Measurements from ENCODE around the gene USP17L21. TPM values are rescaled to one million over a fixed set of nuclear protein-coding genes. Genes with fewer than 3 reads are reported as not detected.
"Not testable (repeated sequence)": the region's sequence is repeated elsewhere in the genome, so short reads cannot be mapped to it uniquely, and the experiment has no call there.

USP17L21 gene
- total and polyA plus RNA-seq, 2 donors (not counting 1 experiment from before 2014, with no cell fraction given) = not detected

DNA sequence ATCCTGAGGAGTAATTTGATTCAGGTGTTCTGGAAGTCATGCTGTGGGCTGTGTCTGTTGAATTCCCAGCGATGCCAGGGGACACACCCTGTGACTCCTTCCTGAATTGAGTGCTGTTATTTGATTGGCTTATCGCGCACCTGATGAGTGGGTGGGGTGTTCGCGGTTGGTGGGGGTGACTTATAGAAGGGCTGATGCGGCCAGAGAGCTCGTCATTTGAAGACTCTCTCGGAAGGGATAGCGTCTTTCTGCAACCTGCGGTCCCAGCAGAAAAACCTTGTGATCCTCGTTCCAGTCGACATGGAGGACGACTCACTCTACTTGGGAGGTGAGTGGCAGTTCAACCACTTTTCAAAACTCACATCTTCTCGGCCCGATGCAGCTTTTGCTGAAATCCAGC is 4.6 kb downstream of the USP17L21 start, which contains the start of gene USP17L22:
Gene USP17L22, plus strand, starts transcription at position 301 of the 400 bp plus-strand sequence. Its CDS starts 0 bp downstream, at position 301.
- H3K9ac ChIP-seq (ENCODE audit: insufficient read depth, low read length); H2AFZ ChIP-seq (ENCODE audit: low read length); H3K27ac ChIP-seq (ENCODE audit: insufficient read depth, low read length); H3K4me1 ChIP-seq (ENCODE audit: control insufficient read depth, extremely low read depth, insufficient read depth, low read length); H3K4me2 ChIP-seq (ENCODE audit: extremely low read depth, insufficient read depth, low read length); H4K20me1 ChIP-seq (ENCODE audit: control insufficient read depth, extremely low read depth, insufficient read depth, low read length); H3K27me3 ChIP-seq (ENCODE audit: control insufficient read depth, insufficient read depth, low read length); DNase-seq (ENCODE audit: low read depth in 2 of 2); H3K4me3 ChIP-seq (replicated peaks in 1 of 4; ENCODE audit: control extremely low read depth in 1 of 4, insufficient read depth in 1 of 4, low read depth in 3 of 4, low read length in 4 of 4); H3K9me3 ChIP-seq (ENCODE audit: control insufficient read depth, insufficient read depth, low read depth, low read length); H3K79me2 ChIP-seq (ENCODE audit: control insufficient read depth, insufficient read depth, low read length); H3K36me3 ChIP-seq (ENCODE audit: control insufficient read depth, insufficient read depth, low read length): not testable (repeated sequence)

DNA sequence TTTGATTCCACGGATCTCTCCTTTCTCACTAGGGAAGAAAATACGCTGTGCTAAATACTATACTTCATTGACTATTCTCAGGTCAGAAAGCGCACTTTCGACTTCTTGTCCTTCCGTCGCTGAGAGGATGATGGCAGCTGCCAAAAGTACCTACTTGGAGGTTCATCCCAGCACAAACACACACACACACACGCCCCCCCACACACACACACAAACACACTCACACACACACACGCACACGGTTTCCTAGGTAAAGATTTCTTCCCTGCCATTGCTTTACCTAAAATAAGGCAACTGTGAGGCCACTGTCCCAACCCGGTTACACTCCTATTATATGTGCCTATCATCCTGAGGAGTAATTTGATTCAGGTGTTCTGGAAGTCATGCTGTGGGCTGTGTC is 9.0 kb downstream of the USP17L21 start:
- not testable (repeated sequence) for H3K4me2 ChIP-seq (ENCODE audit: extremely low read depth, insufficient read depth, low read length); DNase-seq (ENCODE audit: low read depth in 2 of 2); H3K9ac ChIP-seq (ENCODE audit: insufficient read depth, low read length); H4K20me1 ChIP-seq (ENCODE audit: control insufficient read depth, extremely low read depth, insufficient read depth, low read length); H3K4me3 ChIP-seq (replicated peaks in 1 of 4; ENCODE audit: control extremely low read depth in 1 of 4, insufficient read depth in 1 of 4, low read depth in 3 of 4, low read length in 4 of 4); H3K27me3 ChIP-seq (ENCODE audit: control insufficient read depth, insufficient read depth, low read length); H3K9me3 ChIP-seq (ENCODE audit: control insufficient read depth, insufficient read depth, low read depth, low read length); H3K27ac ChIP-seq (ENCODE audit: insufficient read depth, low read length); H3K36me3 ChIP-seq (ENCODE audit: control insufficient read depth, insufficient read depth, low read length); H3K79me2 ChIP-seq (ENCODE audit: control insufficient read depth, insufficient read depth, low read length); H3K4me1 ChIP-seq (ENCODE audit: control insufficient read depth, extremely low read depth, insufficient read depth, low read length); H2AFZ ChIP-seq (ENCODE audit: low read length)

Other genes with a start within 250 kb of the USP17L21 start
- gene FAM90A26, start 92.5 kb upstream of the USP17L21 start, total RNA-seq = not detected in 2 replicates
- not detected in 2 replicates for gene FAM90A26, start 92.5 kb upstream of the USP17L21 start, polyA plus RNA-seq
- gene USP17L10, start 52.2 kb upstream of the USP17L21 start, total RNA-seq = not detected in 2 replicates
- gene USP17L10, start 52.2 kb upstream of the USP17L21 start, polyA plus RNA-seq = not detected in 2 replicates
- gene USP17L11, start 47.5 kb upstream of the USP17L21 start, total RNA-seq = not detected in 2 replicates
- not detected in 2 replicates for gene USP17L11, start 47.5 kb upstream of the USP17L21 start, polyA plus RNA-seq
- gene USP17L12, start 42.7 kb upstream of the USP17L21 start, total RNA-seq = not detected in 2 replicates
- not detected in 2 replicates for gene USP17L12, start 42.7 kb upstream of the USP17L21 start, polyA plus RNA-seq
- not detected in 2 replicates for gene USP17L13, start 38.0 kb upstream of the USP17L21 start, total RNA-seq
- not detected in 2 replicates for gene USP17L13, start 38.0 kb upstream of the USP17L21 start, polyA plus RNA-seq
- not detected in 2 replicates for gene USP17L15, start 28.5 kb upstream of the USP17L21 start, total RNA-seq
- gene USP17L15, start 28.5 kb upstream of the USP17L21 start, polyA plus RNA-seq = not detected in 2 replicates
- not detected in 2 replicates for gene USP17L17, start 19.0 kb upstream of the USP17L21 start, total RNA-seq
- gene USP17L17, start 19.0 kb upstream of the USP17L21 start, polyA plus RNA-seq = not detected in 2 replicates
- not detected in 2 replicates for gene USP17L18, start 14.2 kb upstream of the USP17L21 start, total RNA-seq
- gene USP17L18, start 14.2 kb upstream of the USP17L21 start, polyA plus RNA-seq = not detected in 2 replicates
- gene USP17L19, start 9.5 kb upstream of the USP17L21 start, total RNA-seq = not detected in 2 replicates
- not detected in 2 replicates for gene USP17L19, start 9.5 kb upstream of the USP17L21 start, polyA plus RNA-seq
- not detected in 2 replicates for gene USP17L20, start 4.7 kb upstream of the USP17L21 start, total RNA-seq
- not detected in 2 replicates for gene USP17L20, start 4.7 kb upstream of the USP17L21 start, polyA plus RNA-seq
- gene USP17L22, start 4.7 kb downstream of the USP17L21 start, total RNA-seq = not detected in 2 replicates
- not detected in 2 replicates for gene USP17L22, start 4.7 kb downstream of the USP17L21 start, polyA plus RNA-seq
- gene USP17L24, start 62.3 kb downstream of the USP17L21 start, total RNA-seq = not detected in 2 replicates
- gene USP17L24, start 62.3 kb downstream of the USP17L21 start, polyA plus RNA-seq = not detected in 2 replicates
- gene USP17L25, start 67.0 kb downstream of the USP17L21 start, total RNA-seq = not detected in 2 replicates
- not detected in 2 replicates for gene USP17L25, start 67.0 kb downstream of the USP17L21 start, polyA plus RNA-seq
- gene USP17L26, start 71.8 kb downstream of the USP17L21 start, total RNA-seq = not detected in 2 replicates
- not detected in 2 replicates for gene USP17L26, start 71.8 kb downstream of the USP17L21 start, polyA plus RNA-seq
- gene USP17L5, start 76.5 kb downstream of the USP17L21 start, total RNA-seq = not detected in 2 replicates
- gene USP17L5, start 76.5 kb downstream of the USP17L21 start, polyA plus RNA-seq = not detected in 2 replicates
- not detected in 2 replicates for gene USP17L27, start 81.3 kb downstream of the USP17L21 start, total RNA-seq
- not detected in 2 replicates for gene USP17L27, start 81.3 kb downstream of the USP17L21 start, polyA plus RNA-seq
- gene USP17L28, start 86.0 kb downstream of the USP17L21 start, total RNA-seq = not detected in 2 replicates
- gene USP17L28, start 86.0 kb downstream of the USP17L21 start, polyA plus RNA-seq = not detected in 2 replicates
- not detected in 2 replicates for gene USP17L29, start 90.8 kb downstream of the USP17L21 start, total RNA-seq
- gene USP17L29, start 90.8 kb downstream of the USP17L21 start, polyA plus RNA-seq = not detected in 2 replicates
- not detected in 2 replicates for gene USP17L30, start 100.3 kb downstream of the USP17L21 start, total RNA-seq
- gene USP17L30, start 100.3 kb downstream of the USP17L21 start, polyA plus RNA-seq = not detected in 2 replicates
- gene DEFB131A, start 181.5 kb downstream of the USP17L21 start, total RNA-seq = not detected in 2 replicates
- not detected in 2 replicates for gene DEFB131A, start 181.5 kb downstream of the USP17L21 start, polyA plus RNA-seq

All from fibroblast of lung (primary cell).